ENCODE results near the gene PRSS48.

The PRSS48 gene

GRCh38 chr4:151339467-151339866 lies 62.5 kb downstream of the PRSS48 start:
- H3K4me3 ChIP-seq (ENCODE audit: control insufficient read depth, low read depth, low read length), result no peak overlapping the region
- TF ChIP-seq CTCF (conservative IDR thresholded peaks at IDR 0.05; ENCODE audit: control insufficient read depth, insufficient read depth, low read depth, low read length), result no peak
- DNase-seq (ENCODE audit: low read depth), result no peak

- H3K4me3 ChIP-seq (ENCODE audit: control insufficient read depth, low read depth, low read length), result no peak overlapping the region
- DNase-seq (ENCODE audit: low read depth), result no peak
- no peak for TF ChIP-seq CTCF (conservative IDR thresholded peaks at IDR 0.05; ENCODE audit: control insufficient read depth, insufficient read depth, low read depth, low read length)
Observed at GRCh38 chr4:151340751-151341385, 63.9 kb downstream of the PRSS48 start.
